CD4-positive, alpha-beta T cell treated with Interleukin-4 for 1 hour (primary cell): Measurements from ENCODE around the gene KRTAP4-7.
"Not testable (repeated sequence)": the region's sequence is repeated elsewhere in the genome, so short reads cannot be mapped to it uniquely, and the experiment has no call there.

Experiments used
- DNase-seq, 2 donors: peaks; one replicate each; pipeline ENCODE4 v3.0.0-alpha.2; 2020 to 2022

The KRTAP4-7 gene

DNA sequence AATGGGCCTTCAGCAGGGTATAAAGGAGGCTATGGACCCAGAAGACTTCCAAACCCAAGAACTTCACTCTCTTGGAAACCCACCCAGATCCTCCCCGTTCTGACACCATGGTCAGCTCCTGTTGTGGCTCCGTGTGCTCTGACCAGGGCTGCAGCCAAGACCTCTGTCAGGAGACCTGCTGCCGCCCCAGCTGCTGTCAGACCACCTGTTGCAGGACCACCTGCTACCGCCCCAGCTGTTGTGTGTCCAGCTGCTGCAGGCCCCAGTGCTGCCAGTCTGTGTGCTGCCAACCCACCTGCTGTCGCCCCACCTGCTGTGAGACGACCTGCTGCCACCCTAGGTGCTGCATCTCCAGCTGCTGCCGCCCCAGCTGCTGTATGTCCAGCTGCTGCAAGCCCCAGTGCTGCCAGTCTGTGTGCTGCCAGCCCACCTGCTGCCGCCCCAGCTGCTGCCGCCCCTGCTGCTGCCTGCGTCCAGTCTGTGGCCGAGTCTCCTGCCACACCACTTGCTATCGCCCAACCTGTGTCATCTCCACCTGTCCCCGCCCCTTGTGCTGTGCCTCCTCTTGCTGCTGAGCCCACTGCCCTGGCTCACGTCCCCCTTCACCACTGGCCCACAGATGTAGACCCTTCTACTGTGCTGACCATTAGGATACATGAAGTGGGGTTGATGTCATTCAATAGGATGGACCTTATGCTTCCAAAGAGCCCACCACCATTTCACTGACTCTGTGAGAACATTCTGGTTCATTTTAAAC is at the start of gene KRTAP4-7:
TSS of gene KRTAP4-7 (plus strand) at position 51 of the 757 bp plus-strand sequence. CDS start at position 108, 57 bp downstream.
- DNase-seq: not testable (repeated sequence)

DNA sequence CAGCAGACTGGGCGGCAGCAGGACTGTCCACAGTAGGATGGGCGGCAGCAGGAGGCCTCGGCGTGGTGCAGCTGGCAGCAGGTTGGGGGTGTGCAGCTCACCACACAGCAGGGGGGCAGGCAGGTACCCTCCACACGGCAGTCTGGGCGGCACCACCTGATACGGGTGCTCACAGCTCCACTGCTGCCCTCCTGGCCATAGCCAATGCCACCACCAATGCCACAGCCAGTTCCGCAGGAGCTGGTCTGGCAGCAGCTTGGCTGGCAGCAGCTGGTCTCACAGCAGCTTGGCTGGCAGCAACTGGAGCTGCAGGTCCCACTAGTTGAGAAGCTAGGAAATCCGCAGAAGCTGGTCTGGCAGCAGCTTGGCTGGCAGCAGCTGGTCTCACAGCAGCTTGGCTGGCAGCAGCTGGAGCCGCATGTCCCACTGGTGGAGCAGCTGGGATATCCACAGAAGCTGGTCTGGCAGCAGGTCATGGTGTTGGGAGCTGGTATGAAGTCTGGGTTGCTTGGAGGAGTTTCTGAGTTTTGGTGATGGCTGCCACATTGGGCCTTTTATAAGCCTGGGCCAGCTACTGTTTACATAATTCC is 49.5 kb upstream of the KRTAP4-7 start, which contains the start of gene KRTAP1-3:
TSS of gene KRTAP1-3 (minus strand) at position 529 of the 590 bp plus-strand sequence. CDS start at position 476, 53 bp downstream.
- not testable (repeated sequence) for DNase-seq

DNA sequence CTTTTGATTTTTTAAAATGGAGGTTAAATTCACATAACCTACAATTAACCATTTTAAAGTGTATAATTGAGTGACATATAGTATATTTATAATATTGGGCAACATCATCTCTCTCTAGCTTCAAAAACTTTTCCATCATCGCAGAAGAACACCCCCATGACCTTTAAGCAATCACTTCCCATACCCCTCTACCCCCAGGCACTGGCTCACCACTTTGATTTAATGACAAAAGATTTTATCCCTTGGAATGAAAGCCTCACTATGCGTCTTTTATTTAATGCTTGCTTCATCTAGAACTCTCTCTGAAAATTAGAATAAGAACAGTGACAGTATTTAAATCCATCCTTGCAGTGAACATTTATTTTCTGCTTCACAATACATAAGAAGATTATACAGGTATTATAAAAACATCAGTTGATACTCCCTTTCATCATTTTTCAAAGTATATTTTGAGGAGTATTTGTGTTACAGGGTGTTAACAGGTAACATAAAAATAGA is 46.0 kb upstream of the KRTAP4-7 start:
- DNase-seq: no peak

DNA sequence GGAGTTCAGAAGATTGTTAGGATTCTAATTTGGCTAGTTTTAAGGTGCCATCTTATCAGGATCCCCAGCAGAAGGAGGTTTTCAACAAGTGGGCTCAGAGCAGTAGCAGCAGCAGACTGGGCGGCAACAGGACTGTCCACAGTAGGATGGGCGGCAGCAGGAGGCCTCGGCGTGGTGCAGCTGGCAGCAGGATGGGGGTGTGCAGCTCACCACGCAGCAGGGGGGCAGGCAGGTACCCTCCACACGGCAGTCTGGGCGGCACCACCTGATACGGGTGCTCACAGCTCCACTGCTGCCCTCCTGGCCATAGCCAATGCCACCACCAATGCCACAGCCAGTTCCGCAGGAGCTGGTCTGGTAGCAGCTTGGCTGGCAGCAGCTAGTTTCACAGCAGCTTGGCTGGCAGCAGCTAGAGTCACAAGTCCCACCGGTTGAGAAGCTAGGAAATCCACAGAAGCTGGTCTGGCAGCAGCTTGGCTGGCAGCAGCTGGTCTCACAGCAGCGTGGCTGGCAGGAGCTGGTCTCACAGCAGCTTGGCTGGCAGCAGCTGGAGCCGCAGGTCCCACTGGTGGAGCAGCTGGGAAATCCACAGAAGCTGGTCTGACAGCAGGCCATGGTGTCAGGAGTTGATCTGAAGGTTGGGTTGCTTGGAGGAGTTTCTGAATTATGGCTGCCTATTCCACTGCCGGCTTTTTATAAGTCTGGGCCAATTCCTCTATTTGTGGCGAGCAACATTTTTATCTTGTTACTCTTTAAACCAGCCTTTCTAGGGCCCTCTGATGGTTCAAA is 43.0 kb upstream of the KRTAP4-7 start, which contains the start of gene KRTAP1-1:
TSS of gene KRTAP1-1 (minus strand) at position 668 of the 789 bp plus-strand sequence. CDS start at position 615, 53 bp downstream.
- DNase-seq: not testable (repeated sequence)

DNA sequence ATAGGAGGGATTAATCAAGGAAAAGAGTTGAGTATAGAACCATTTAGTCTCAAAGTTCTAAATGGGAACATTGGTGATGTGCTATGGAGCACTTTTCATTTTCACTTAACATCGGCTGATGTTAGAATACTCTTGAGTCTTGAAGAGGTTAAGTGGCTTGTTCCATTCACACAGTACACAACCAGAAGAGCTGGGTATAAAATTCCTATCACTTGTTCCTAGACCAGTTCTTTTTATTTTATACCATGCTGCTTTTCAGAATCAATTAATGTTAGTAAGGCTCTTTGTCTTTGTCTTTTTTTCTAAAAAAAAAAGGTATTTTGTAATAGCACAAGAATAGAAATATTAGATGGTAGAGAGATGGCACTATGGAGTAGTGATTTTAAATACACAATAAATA is 41.0 kb upstream of the KRTAP4-7 start:
- no peak for DNase-seq

DNA sequence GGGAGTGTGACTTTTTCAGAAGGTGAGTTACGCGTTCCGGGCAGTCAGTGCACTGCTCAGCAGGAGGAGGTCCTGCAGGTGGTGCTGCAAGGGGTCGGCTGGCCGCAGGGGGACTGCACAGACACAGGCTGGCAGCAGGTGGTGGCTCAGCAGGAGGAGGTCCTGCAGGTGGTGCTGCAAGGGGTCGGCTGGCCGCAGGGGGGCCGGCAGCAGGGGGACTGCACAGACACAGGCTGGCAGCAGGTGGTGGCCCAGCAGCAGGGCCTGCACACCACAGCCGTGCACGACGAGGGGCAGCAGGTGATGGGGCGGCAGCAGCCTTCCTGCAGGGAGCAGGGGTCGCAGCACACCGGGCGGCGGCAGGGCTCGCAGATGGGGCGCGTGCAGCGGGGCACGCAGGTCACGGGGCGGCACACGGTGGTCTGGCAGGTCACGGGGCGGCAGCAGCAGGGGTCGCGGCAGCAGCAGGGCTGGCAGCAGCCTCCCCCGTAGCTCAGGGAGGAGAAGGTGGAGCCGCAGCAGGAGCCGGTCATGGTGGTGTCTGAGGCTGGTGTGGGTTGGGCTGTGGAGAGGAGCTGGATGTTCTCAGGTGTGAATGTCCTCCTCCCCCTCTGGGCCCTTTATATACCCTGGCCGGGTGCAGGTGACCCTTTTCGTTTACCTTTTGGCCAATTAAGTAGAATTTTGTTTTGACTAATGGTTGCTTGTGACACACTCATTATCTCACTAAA is 37.0 kb upstream of the KRTAP4-7 start, which contains the start of gene KRTAP2-1:
TSS of gene KRTAP2-1 (minus strand) at position 582 of the 731 bp plus-strand sequence. CDS start at position 533, 49 bp downstream.
- DNase-seq: not testable (repeated sequence)

DNA sequence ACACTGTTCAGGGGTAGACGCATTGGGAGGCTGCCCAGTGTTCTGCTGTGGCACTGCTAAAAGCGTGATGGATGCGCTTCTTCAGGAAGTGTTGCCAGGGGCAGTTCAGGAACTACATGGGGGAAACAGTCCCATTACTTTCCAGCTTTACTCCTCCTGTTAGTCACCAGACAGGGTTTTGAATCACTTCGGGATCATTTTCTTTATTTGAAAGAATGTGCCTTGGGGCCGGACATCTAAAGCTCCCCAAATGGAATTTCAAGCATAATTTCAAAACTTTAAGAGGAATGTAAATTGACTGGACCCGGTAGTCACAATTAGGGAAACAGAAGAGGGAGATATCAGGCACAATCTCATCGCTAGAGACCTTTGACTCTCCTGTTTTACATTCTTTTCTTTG is 35.5 kb upstream of the KRTAP4-7 start:
- no peak for DNase-seq

DNA sequence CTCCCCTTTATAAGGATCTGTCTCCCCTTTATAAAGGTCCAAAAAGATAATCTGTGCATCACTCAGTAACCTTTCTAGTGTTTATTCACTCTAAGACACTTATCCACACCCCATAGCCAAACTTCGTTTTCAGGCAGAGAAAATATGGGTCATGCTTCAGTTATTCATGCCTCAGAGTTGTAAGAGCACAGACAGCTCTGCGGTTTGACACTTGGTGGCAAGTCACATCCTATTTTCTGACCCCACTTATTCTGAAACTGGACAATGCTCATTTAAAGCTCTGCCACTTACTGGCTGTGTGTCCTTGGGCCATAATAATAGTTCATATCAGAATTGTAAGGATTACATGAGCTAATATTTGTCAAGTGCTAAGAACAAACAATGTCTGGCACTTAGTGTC is 34.8 kb upstream of the KRTAP4-7 start:
- no peak for DNase-seq

DNA sequence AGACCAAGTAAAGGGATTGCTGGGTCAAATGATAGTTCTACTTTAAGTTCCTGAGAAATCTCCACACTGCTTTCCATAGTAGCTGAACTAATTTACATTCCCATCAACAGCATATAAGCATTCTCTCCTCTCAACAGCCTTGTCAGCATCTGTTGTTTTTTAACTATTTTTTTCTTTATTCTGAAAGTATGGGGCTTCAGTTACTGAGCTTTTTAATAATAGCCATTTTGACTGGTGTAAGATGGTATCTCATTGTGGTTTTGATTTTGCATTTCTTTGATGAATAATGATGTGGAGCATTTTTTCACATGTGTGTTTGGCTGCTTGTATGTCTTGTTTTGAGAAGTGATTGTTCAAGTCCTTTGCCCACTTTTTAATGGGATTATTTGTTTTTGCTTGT is 31.4 kb upstream of the KRTAP4-7 start:
- DNase-seq: no peak

DNA sequence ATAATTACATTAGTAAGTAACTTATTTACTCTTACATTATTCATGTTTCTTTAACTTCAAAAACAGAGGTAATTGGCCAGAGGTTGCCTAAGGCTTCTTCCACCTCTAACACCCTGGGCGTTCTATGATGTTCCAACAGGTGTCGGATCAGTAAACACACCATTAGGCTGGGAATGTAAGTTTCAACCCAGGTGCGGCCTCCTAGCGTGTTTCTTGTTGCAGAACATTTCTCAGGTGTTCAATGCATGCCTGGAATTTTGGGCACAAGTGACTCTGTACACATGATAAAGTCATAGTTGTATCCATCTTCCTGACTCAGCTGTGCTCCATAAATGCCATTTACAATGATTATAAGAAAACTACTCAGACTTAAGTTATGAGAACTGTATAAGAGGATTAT is 29.9 kb upstream of the KRTAP4-7 start:
- no peak for DNase-seq

DNA sequence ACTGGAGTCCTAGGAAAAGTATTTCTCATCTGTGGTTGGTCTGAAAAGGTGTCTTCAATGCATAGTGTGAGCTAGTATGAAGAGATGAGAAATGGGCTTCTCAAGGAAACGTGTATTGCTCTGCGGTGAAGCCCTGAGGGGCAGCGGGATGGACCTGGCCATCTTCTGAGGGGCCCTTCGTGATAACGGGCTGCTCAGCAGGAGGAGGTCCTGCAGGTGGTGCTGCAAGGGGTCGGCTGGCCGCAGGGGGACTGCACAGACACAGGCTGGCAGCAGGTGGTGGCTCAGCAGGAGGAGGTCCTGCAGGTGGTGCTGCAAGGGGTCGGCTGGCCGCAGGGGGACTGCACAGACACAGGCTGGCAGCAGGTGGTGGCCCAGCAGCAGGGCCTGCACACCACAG is 29.4 kb upstream of the KRTAP4-7 start:
- DNase-seq: not testable (repeated sequence)

DNA sequence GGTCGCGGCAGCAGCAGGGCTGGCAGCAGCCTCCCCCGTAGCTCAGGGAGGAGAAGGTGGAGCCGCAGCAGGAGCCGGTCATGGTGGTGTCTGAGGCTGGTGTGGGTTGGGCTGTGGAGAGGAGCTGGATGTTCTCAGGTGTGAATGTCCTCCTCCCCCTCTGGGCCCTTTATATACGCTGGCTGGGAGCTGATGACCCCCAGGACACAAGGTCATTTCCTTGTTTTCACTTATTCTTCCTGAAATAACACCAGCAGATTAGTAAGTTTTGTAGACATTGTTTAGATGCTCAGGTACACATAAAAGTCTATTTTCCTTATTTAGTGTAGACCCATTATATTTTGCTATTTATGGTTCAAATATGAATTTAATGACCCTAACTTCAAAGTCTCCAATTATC is 28.8 kb upstream of the KRTAP4-7 start, which contains the start of gene KRTAP2-2:
TSS of gene KRTAP2-2 (minus strand) at position 101 of the 400 bp plus-strand sequence. CDS start at position 82, 19 bp downstream.
- DNase-seq: not testable (repeated sequence)

DNA sequence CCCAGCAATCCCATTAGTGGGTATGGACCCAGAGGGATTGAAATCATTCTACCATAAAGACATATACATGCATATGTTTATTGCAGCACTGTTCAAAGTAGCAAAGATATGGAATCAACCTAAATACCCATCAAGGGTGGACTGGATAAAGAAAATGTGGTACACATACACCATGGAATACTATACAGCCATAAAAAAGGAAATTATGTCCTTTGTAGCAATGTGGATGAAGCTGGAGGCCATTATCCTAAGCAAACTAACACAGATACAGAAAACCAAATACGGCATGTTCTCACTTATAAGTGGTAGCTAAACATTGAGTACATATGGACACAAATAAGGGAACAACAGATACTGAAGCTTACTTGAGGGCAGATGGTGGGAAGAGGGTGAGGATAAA is 26.4 kb upstream of the KRTAP4-7 start:
- no peak for DNase-seq

DNA sequence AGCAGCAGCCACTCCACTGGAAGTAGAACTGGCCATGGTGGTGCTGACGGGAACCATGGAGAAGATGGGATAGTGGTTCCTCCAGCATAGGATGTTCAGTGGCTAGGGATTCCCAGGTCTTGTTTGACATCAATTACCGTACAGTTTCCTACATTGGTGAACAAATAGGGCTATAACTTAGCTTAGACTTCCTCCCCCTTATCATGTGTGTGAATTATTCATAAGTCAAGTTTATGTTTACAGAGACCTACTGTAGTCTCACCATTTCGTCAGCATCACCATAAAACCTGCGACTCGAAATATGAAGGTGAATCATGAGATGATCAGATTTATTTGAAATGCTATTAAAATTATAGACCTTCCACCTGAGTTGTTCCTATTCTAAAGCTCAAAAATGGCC is 25.2 kb upstream of the KRTAP4-7 start:
- DNase-seq: no peak

DNA sequence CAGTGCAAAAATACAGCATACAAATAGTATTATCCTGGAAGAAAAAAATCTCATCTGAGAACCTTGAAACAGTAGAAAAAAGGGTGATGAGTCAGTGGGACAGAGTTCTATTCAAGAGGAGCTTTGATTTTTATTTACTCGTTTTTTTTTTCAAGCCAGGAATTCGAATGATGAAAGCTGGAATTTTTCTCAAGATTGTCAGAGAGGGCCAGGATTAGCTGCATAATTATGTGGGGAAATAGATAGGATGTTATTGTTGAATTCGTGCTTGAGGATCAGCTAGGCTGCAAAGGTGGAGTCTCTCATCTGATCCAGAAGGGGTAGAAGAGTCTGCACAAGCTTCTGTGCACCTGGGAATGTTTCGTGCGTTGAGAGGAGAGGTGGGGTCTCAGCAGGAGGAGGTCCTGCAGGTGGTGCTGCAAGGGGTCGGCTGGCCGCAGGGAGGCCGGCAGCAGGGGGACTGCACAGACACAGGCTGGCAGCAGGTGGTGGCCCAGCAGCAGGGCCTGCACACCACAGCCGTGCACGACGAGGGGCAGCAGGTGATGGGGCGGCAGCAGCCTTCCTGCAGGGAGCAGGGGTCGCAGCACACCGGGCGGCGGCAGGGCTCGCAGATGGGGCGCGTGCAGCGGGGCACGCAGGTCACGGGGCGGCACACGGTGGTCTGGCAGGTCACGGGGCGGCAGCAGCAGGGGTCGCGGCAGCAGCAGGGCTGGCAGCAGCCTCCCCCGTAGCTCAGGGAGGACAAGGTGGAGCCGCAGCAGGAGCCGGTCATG is 24.5 kb upstream of the KRTAP4-7 start:
- DNase-seq: not testable (repeated sequence)

DNA sequence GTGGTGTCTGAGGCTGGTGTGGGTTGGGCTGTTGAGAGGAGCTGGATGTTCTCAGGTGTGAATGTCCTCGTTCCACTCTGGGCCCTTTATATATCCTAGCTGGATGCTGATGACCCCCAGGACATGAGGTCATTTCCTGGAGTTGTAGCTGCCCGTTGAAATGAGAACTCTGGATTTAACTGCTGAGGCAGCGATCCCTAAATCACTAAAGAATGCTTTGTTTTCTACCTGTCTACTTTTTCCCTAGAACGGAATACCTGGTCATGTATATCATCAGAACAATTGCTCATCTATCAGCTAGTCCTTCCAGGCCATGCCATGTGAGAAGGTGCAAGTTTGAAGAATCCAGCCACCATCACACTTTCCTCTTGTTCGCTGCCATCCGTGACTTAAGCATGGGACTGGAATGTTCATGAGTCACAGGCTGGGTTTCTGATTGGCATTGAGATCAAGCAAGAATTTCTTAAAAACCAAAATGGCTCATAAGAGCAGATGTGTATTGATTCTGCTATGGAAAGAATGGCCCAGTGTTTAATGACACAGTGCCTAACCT is 23.8 kb upstream of the KRTAP4-7 start, which contains the start of gene KRTAP2-3:
TSS of gene KRTAP2-3 (minus strand) at position 63 of the 553 bp plus-strand sequence. CDS start 64 bp downstream, outside the sequence.
- DNase-seq: no peak

DNA sequence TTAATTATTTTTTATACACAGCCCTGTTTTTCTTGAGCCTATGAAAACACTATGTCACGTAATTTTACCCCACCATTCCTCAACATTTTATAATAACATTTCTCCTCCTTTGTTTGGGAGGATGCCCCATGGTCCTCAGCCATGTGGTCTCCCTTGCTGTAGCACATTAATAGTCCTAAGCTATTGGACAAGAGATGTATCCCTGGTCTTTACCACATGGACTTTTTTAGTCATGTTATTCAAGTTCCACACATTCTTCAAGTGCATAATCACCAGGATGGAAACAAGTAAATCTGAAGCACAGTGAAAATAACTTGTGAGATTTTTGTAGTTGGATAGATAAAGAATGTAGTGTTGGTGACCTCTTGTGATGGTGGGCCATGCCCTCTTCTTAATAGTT is 22.0 kb upstream of the KRTAP4-7 start:
- no peak for DNase-seq

DNA sequence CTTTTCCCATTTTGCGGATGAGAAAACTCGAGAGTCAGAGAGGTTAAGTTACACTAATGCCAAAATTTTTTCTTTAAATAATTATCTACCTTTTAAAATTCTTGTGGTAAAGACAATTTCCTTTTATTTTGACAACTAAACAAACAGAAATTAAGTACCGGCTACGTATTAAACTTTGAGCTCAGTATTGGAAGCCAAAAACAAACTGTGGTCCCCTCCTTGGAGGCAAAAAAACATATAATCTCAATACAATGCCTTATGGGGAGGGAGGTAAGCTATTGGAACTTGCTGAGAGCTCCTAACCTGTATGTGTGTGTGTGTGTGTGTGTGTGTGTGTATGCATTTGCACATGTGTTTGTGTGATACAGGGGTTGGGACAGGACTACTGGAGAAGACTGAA is 20.5 kb upstream of the KRTAP4-7 start:
- DNase-seq: no peak

DNA sequence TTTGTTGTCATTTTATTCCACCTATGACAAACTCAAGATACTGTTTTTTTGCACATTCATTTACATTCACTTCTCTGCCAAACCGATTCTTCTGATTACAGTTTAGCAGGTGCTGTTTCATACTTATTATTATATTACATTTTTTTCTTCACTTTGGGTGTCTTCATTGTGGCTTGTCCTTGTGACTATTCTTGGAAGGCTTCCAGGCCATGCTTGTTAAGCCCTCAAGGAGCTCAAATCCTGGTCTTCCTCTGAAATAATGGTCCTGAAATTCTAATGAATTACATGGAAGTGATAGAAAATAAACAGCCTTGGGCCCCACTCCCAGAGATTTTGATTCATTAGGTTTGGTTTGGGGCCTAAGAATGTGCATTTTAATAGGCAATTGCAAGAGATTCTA is 19.6 kb upstream of the KRTAP4-7 start:
- no peak for DNase-seq

DNA sequence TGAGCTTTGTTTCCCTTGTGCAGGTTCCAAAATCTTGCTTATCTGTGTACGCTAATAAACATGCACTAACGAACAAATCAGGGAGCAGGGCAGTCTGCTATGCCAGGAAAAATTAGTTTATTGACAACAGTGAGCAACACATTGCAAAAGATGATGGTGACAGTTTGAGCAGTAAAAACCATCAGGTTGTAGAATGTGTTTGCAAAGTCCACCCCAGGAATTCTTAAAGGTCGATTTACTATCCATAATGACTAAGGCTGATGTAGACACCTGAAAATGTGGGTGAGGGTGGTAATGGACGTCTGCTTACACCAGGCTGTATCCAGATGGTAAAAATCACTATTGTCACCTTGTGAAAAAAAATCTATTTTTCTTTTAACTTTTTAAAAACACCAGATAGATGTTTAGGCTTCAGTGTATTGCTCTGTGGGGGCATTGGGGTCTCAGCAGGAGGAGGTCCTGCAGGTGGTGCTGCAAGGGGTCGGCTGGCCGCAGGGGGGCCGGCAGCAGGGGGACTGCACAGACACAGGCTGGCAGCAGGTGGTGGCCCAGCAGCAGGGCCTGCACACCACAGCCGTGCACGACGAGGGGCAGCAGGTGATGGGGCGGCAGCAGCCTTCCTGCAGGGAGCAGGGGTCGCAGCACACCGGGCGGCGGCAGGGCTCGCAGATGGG is 18.8 kb upstream of the KRTAP4-7 start:
- not testable (repeated sequence) for DNase-seq
